Measurements from ENCODE around the gene CHTF18.
"Not testable (repeated sequence)": the region's sequence is repeated elsewhere in the genome, so short reads cannot be mapped to it uniquely, and the experiment has no call there.

Gene CHTF18

GRCh38 chr16:825341-826061, 37.1 kb downstream of the CHTF18 start:
- H3K9me3 Mint-ChIP-seq = no peaks in the 10 kb centered on the region
- H3K27ac Mint-ChIP-seq (ENCODE audit: low read depth) = no peak overlapping the region
- ATAC-seq (replicated peaks; ENCODE audit: extremely low read depth, poor library complexity, severe bottlenecking) (no peak), DNase-seq (ENCODE audit: low spot score in 2 of 2) (no peak)
- H3K4me1 Mint-ChIP-seq = no peaks in the 10 kb centered on the region
- no peak overlapping the region for H3K4me3 Mint-ChIP-seq
- H3K36me3 Mint-ChIP-seq (ENCODE audit: insufficient read depth) = no peaks in the 10 kb centered on the region
- peaks cover 19% of the 10 kb centered on the region for H3K27me3 Mint-ChIP-seq

GRCh38 chr16:827513-827912, 39.1 kb downstream of the CHTF18 start:
- Mint-ChIP-seq H3K27me3 (peaks cover 19% of the 10 kb centered on the region), H3K36me3 (ENCODE audit: insufficient read depth) (no peaks in the 10 kb centered on the region), H3K9me3 (no peaks in the 10 kb centered on the region), H3K4me3 (no peak overlapping the region), H3K4me1 (no peaks in the 10 kb centered on the region), H3K27ac (ENCODE audit: low read depth) (no peak overlapping the region)
- DNase-seq (ENCODE audit: low spot score in 2 of 2) = no peak
- no peak for ATAC-seq (replicated peaks; ENCODE audit: extremely low read depth, poor library complexity, severe bottlenecking)

GRCh38 chr16:828891-829290, 40.5 kb downstream of the CHTF18 start:
- H3K4me1 Mint-ChIP-seq = no peaks in the 10 kb centered on the region
- H3K36me3 Mint-ChIP-seq (ENCODE audit: insufficient read depth) = no peaks in the 10 kb centered on the region
- no peaks in the 10 kb centered on the region for H3K9me3 Mint-ChIP-seq
- H3K4me3 Mint-ChIP-seq = no peak overlapping the region
- peaks cover 19% of the 10 kb centered on the region for H3K27me3 Mint-ChIP-seq
- H3K27ac Mint-ChIP-seq (ENCODE audit: low read depth) = no peak overlapping the region
- DNase-seq (ENCODE audit: low spot score in 2 of 2) = no peak
- ATAC-seq (replicated peaks; ENCODE audit: extremely low read depth, poor library complexity, severe bottlenecking) = no peak

GRCh38 chr16:830107-830870, 41.9 kb downstream of the CHTF18 start:
- Mint-ChIP-seq H3K27ac (ENCODE audit: low read depth) (no peak overlapping the region), H3K9me3 (no peaks in the 10 kb centered on the region), H3K27me3 (peaks cover 19% of the 10 kb centered on the region), H3K4me3 (no peak overlapping the region), H3K4me1 (no peaks in the 10 kb centered on the region), H3K36me3 (ENCODE audit: insufficient read depth) (no peaks in the 10 kb centered on the region)
- ATAC-seq (replicated peaks; ENCODE audit: extremely low read depth, poor library complexity, severe bottlenecking) = no peak
- no peak for DNase-seq (ENCODE audit: low spot score in 2 of 2)

- DNase-seq (ENCODE audit: low spot score in 2 of 2) (no peak), ATAC-seq (replicated peaks; ENCODE audit: extremely low read depth, poor library complexity, severe bottlenecking) (no peak)
- Mint-ChIP-seq H3K4me3 (no peak overlapping the region), H3K9me3 (no peaks in the 10 kb centered on the region), H3K27me3 (peaks cover 12% of the 10 kb centered on the region), H3K27ac (ENCODE audit: low read depth) (no peak overlapping the region), H3K4me1 (no peaks in the 10 kb centered on the region), H3K36me3 (ENCODE audit: insufficient read depth) (no peaks in the 10 kb centered on the region)
Measured at GRCh38 chr16:830871-831570, 42.6 kb downstream of the CHTF18 start.

GRCh38 chr16:831571-832413, 43.4 kb downstream of the CHTF18 start:
- DNase-seq (ENCODE audit: low spot score in 2 of 2) (no peak), ATAC-seq (replicated peaks; ENCODE audit: extremely low read depth, poor library complexity, severe bottlenecking) (no peak)
- peaks cover 7% of the 10 kb centered on the region for H3K9me3 Mint-ChIP-seq
- H3K27me3 Mint-ChIP-seq = peaks cover 10% of the 10 kb centered on the region
- no peaks in the 10 kb centered on the region for H3K36me3 Mint-ChIP-seq (ENCODE audit: insufficient read depth)
- no peak overlapping the region for H3K27ac Mint-ChIP-seq (ENCODE audit: low read depth)
- H3K4me1 Mint-ChIP-seq = no peaks in the 10 kb centered on the region
- H3K4me3 Mint-ChIP-seq = no peak overlapping the region

- no peak for ATAC-seq (replicated peaks; ENCODE audit: extremely low read depth, poor library complexity, severe bottlenecking)
- peaks cover 8% of the 10 kb centered on the region for H3K9me3 Mint-ChIP-seq
- H3K27ac Mint-ChIP-seq (ENCODE audit: low read depth) = no peak overlapping the region
- H3K36me3 Mint-ChIP-seq (ENCODE audit: insufficient read depth) = no peaks in the 10 kb centered on the region
- no peaks in the 10 kb centered on the region for H3K4me1 Mint-ChIP-seq
- peaks cover 10% of the 10 kb centered on the region for H3K27me3 Mint-ChIP-seq
- no peak overlapping the region for H3K4me3 Mint-ChIP-seq
- no peak for DNase-seq (ENCODE audit: low spot score in 2 of 2)
Measured at GRCh38 chr16:832652-833336, 44.4 kb downstream of the CHTF18 start.

GRCh38 chr16:833411-833810, 45.0 kb downstream of the CHTF18 start:
- no peaks in the 10 kb centered on the region for H3K36me3 Mint-ChIP-seq (ENCODE audit: insufficient read depth)
- H3K27ac Mint-ChIP-seq (ENCODE audit: low read depth) = no peak overlapping the region
- peaks cover 8% of the 10 kb centered on the region for H3K9me3 Mint-ChIP-seq
- no peak overlapping the region for H3K4me3 Mint-ChIP-seq
- no peak for ATAC-seq (replicated peaks; ENCODE audit: extremely low read depth, poor library complexity, severe bottlenecking)
- no peaks in the 10 kb centered on the region for H3K4me1 Mint-ChIP-seq
- peaks cover 10% of the 10 kb centered on the region for H3K27me3 Mint-ChIP-seq
- DNase-seq (ENCODE audit: low spot score in 2 of 2) = no peak

- H3K36me3 Mint-ChIP-seq (ENCODE audit: insufficient read depth) = peaks cover 1% of the 10 kb centered on the region
- no peak for ATAC-seq (replicated peaks; ENCODE audit: extremely low read depth, poor library complexity, severe bottlenecking)
- no peak overlapping the region for H3K27ac Mint-ChIP-seq (ENCODE audit: low read depth)
- H3K4me3 Mint-ChIP-seq = no peak overlapping the region
- DNase-seq (ENCODE audit: low spot score in 2 of 2) = no peak
- H3K9me3 Mint-ChIP-seq = peaks cover 8% of the 10 kb centered on the region
- H3K4me1 Mint-ChIP-seq = no peaks in the 10 kb centered on the region
- peaks cover under 1% of the 10 kb centered on the region for H3K27me3 Mint-ChIP-seq
Measured at GRCh38 chr16:835373-835772, 47.0 kb downstream of the CHTF18 start.

- H3K4me1 Mint-ChIP-seq = no peaks in the 10 kb centered on the region
- H3K9me3 Mint-ChIP-seq = peaks cover 8% of the 10 kb centered on the region
- peaks cover 2% of the 10 kb centered on the region for H3K36me3 Mint-ChIP-seq (ENCODE audit: insufficient read depth)
- H3K27ac Mint-ChIP-seq (ENCODE audit: low read depth) = no peak overlapping the region
- ATAC-seq (replicated peaks; ENCODE audit: extremely low read depth, poor library complexity, severe bottlenecking) (no peak), DNase-seq (ENCODE audit: low spot score in 2 of 2) (no peak)
- no peak overlapping the region for H3K4me3 Mint-ChIP-seq
- H3K27me3 Mint-ChIP-seq = no peaks in the 10 kb centered on the region
Measured at GRCh38 chr16:836221-836620, 47.8 kb downstream of the CHTF18 start.

GRCh38 chr16:836822-837221, 48.4 kb downstream of the CHTF18 start:
- H3K4me1 Mint-ChIP-seq; ATAC-seq (replicated peaks; ENCODE audit: extremely low read depth, poor library complexity, severe bottlenecking); H3K27me3 Mint-ChIP-seq; H3K36me3 Mint-ChIP-seq (ENCODE audit: insufficient read depth); H3K27ac Mint-ChIP-seq (ENCODE audit: low read depth); H3K9me3 Mint-ChIP-seq; DNase-seq (ENCODE audit: low spot score in 2 of 2); H3K4me3 Mint-ChIP-seq: not testable (repeated sequence)

GRCh38 chr16:838741-839140, 50.3 kb downstream of the CHTF18 start:
- H3K4me1 Mint-ChIP-seq = no peaks in the 10 kb centered on the region
- ATAC-seq (replicated peaks; ENCODE audit: extremely low read depth, poor library complexity, severe bottlenecking) (no peak), DNase-seq (ENCODE audit: low spot score in 2 of 2) (no peak)
- H3K27ac Mint-ChIP-seq (ENCODE audit: low read depth) = no peak overlapping the region
- H3K36me3 Mint-ChIP-seq (ENCODE audit: insufficient read depth) = peaks cover 2% of the 10 kb centered on the region
- no peaks in the 10 kb centered on the region for H3K27me3 Mint-ChIP-seq
- peaks cover 8% of the 10 kb centered on the region for H3K9me3 Mint-ChIP-seq
- H3K4me3 Mint-ChIP-seq = no peak overlapping the region
